Measurements from ENCODE around the gene NOM1. TPM values are rescaled to one million over a fixed set of nuclear protein-coding genes. Genes with fewer than 3 reads are reported as not detected.
"Not testable (repeated sequence)": the region's sequence is repeated elsewhere in the genome, so short reads cannot be mapped to it uniquely, and the experiment has no call there.

Gene NOM1
- polyA plus RNA-seq, 4 donors, result 3.6 to 19.7 (median 7.2) TPM

DNA sequence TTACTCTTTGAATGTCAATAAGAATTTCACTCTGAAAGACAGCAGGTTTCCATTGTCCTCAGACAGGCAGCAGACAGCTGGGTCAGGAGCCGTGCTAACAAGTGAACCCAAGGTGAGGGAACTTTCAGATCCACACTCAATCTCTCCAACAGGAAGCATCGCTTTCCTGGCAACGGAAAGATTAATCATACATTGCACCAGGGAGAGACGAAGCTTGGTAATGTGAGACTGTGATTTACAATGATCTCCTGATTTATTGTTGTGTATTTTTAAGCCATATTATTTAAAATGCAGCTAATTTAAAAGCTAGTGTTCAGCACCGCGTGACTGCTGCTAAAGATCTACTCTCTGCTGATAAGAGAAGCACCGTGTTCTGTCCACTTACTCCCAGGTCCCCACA lies 17.5 kb upstream of the NOM1 start:
- no peaks in the 10 kb centered on the region for H3K36me3 ChIP-seq (ENCODE audit: control insufficient read depth in 3 of 3, insufficient read depth in 2 of 3, low read depth in 1 of 3, low read length in 3 of 3)
- DNase-seq (peak in 1 of 2 donors; percentile 11), FAIRE-seq (no peak)
- H3K4me1 ChIP-seq (ENCODE audit: control insufficient read depth in 3 of 3, insufficient read depth in 2 of 3, low read depth in 1 of 3, low read length in 2 of 3), result no peaks in the 10 kb centered on the region
- no peaks in the 10 kb centered on the region for H3K9me3 ChIP-seq (ENCODE audit: control insufficient read depth in 2 of 2, insufficient read depth in 1 of 2, low read depth in 1 of 2, low read length in 1 of 2)
- H3K27ac ChIP-seq (ENCODE audit: low read depth in 1 of 3, low read length in 2 of 3), result no peak overlapping the region
- H3K4me3 ChIP-seq (ENCODE audit: low read depth in 1 of 3, low read length in 3 of 3), result no peak overlapping the region
- 10 to 22% (median 10%) methylated on average over 7 of the region's 7 CpGs for WGBS, 3 donors
- no peaks in the 10 kb centered on the region for H3K27me3 ChIP-seq (ENCODE audit: control insufficient read depth in 3 of 3, insufficient read depth in 3 of 3, low read length in 3 of 3)

GRCh38 chr7:156935250-156935649 lies 14.3 kb upstream of the NOM1 start:
- Histone ChIP-seq H3K4me3 (ENCODE audit: low read depth in 1 of 3, low read length in 3 of 3) (no peak overlapping the region), H3K4me1 (ENCODE audit: control insufficient read depth in 3 of 3, insufficient read depth in 2 of 3, low read depth in 1 of 3, low read length in 2 of 3) (no peaks in the 10 kb centered on the region), H3K9me3 (ENCODE audit: control insufficient read depth in 2 of 2, insufficient read depth in 1 of 2, low read depth in 1 of 2, low read length in 1 of 2) (no peaks in the 10 kb centered on the region), H3K36me3 (ENCODE audit: control insufficient read depth in 3 of 3, insufficient read depth in 2 of 3, low read depth in 1 of 3, low read length in 3 of 3) (no peaks in the 10 kb centered on the region), H3K27me3 (ENCODE audit: control insufficient read depth in 3 of 3, insufficient read depth in 3 of 3, low read length in 3 of 3) (no peaks in the 10 kb centered on the region), H3K27ac (ENCODE audit: low read depth in 1 of 3, low read length in 2 of 3) (no peak overlapping the region)
- 88 to 90% (median 90%) methylated on average over 7 of the region's 7 CpGs for WGBS, 3 donors
- no peak for FAIRE-seq
- no peak for DNase-seq

DNA sequence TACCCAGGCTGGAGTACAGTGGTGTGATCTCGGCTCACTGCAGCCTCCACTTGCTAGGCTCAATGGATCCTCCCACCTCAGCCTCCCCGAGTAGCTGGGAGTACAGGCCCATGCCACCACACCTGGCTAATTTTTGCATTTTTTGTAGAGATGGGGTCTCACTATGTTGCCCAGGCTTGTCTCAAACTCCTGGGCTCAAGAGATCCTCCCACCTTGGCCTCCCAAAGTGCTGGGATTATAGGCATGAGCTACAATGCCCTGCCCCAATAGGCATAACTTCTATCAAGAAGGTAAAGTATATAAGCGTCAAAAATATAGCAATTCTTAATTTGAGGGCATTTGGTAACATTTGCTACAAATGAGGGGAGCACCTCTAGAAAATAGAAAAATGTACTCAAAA lies 12.7 kb upstream of the NOM1 start:
- not testable (repeated sequence) for H3K4me1 ChIP-seq (ENCODE audit: control insufficient read depth in 3 of 3, insufficient read depth in 2 of 3, low read depth in 1 of 3, low read length in 2 of 3); H3K9me3 ChIP-seq (ENCODE audit: control insufficient read depth in 2 of 2, insufficient read depth in 1 of 2, low read depth in 1 of 2, low read length in 1 of 2); FAIRE-seq; H3K36me3 ChIP-seq (ENCODE audit: control insufficient read depth in 3 of 3, insufficient read depth in 2 of 3, low read depth in 1 of 3, low read length in 3 of 3); H3K27ac ChIP-seq (ENCODE audit: low read depth in 1 of 3, low read length in 2 of 3); H3K4me3 ChIP-seq (ENCODE audit: low read depth in 1 of 3, low read length in 3 of 3); H3K27me3 ChIP-seq (ENCODE audit: control insufficient read depth in 3 of 3, insufficient read depth in 3 of 3, low read length in 3 of 3); DNase-seq
- 93 to 96% (median 95%) methylated on average over 3 of the region's 3 CpGs for WGBS, 3 donors

GRCh38 chr7:156940421-156941122 lies 8.9 kb upstream of the NOM1 start:
- Histone ChIP-seq H3K4me1 (ENCODE audit: control insufficient read depth in 3 of 3, insufficient read depth in 2 of 3, low read depth in 1 of 3, low read length in 2 of 3) (no peaks in the 10 kb centered on the region), H3K36me3 (ENCODE audit: control insufficient read depth in 3 of 3, insufficient read depth in 2 of 3, low read depth in 1 of 3, low read length in 3 of 3) (no peaks in the 10 kb centered on the region), H3K9me3 (ENCODE audit: control insufficient read depth in 2 of 2, insufficient read depth in 1 of 2, low read depth in 1 of 2, low read length in 1 of 2) (peaks cover 0 to 7% of the 10 kb centered on the region in 2 donors), H3K4me3 (ENCODE audit: low read depth in 1 of 3, low read length in 3 of 3) (no peak overlapping the region), H3K27me3 (ENCODE audit: control insufficient read depth in 3 of 3, insufficient read depth in 3 of 3, low read length in 3 of 3) (peaks cover 0 to 30% (median 23%) of the 10 kb centered on the region in 3 donors), H3K27ac (ENCODE audit: low read depth in 1 of 3, low read length in 2 of 3) (no peak overlapping the region)
- FAIRE-seq, result no peak
- WGBS, 3 donors, result 95 to 97% (median 97%) methylated on average over 48 to 57 of the region's 57 CpGs
- DNase-seq, result no peak

DNA sequence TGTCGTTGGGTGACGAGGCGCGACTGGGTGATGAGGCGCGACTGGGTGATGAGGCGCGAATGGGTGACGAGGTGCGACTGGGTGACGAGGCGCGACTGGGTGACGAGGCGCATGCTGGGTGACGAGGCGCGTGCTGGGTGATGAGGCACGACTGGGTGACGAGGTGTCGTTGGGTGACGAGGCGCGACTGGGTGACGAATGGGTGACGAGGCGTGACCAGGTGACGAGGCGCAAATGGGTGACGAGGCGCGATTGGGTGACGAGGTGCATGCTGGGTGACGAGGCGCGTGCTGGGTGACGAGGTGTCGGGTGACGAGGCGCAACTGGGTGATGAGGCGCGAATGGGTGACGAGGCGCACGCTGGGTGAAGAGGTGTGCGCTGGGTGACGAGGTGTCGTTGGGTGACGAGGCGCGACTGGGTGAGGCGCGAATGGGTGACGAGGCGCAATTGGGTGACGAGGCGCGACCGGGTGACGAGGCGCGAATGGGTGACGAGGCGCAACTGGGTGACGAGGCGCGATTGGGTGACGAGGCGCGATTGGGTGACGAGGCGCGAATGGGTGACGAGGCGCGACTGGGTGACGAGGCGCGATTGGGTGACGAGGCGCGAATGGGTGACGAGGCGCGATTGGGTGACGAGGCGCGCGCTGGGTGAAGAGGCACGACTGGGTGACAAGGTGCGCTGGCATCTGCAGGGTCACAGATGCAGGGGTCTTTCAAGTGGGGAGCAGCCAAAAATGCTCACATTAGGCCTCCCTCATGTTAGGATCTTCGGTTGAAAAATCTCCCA lies 7.9 kb upstream of the NOM1 start:
- H3K4me1 ChIP-seq (ENCODE audit: control insufficient read depth in 3 of 3, insufficient read depth in 2 of 3, low read depth in 1 of 3, low read length in 2 of 3), result no peaks in the 10 kb centered on the region
- H3K27ac ChIP-seq (ENCODE audit: low read depth in 1 of 3, low read length in 2 of 3), result no peak overlapping the region
- H3K27me3 ChIP-seq (ENCODE audit: control insufficient read depth in 3 of 3, insufficient read depth in 3 of 3, low read length in 3 of 3), result peaks cover 0 to 30% (median 23%) of the 10 kb centered on the region in 3 donors
- H3K4me3 ChIP-seq (ENCODE audit: low read depth in 1 of 3, low read length in 3 of 3), result no peak overlapping the region
- H3K36me3 ChIP-seq (ENCODE audit: control insufficient read depth in 3 of 3, insufficient read depth in 2 of 3, low read depth in 1 of 3, low read length in 3 of 3), result no peaks in the 10 kb centered on the region
- DNase-seq (no peak), FAIRE-seq (no peak)
- peaks cover 0 to 7% of the 10 kb centered on the region in 2 donors for H3K9me3 ChIP-seq (ENCODE audit: control insufficient read depth in 2 of 2, insufficient read depth in 1 of 2, low read depth in 1 of 2, low read length in 1 of 2)
- 96 to 98% (median 97%) methylated on average over 73 to 92 of the region's 92 CpGs for WGBS, 3 donors

- Histone ChIP-seq H3K9me3 (ENCODE audit: control insufficient read depth in 2 of 2, insufficient read depth in 1 of 2, low read depth in 1 of 2, low read length in 1 of 2) (peaks cover 0 to 7% of the 10 kb centered on the region in 2 donors), H3K27me3 (ENCODE audit: control insufficient read depth in 3 of 3, insufficient read depth in 3 of 3, low read length in 3 of 3) (peaks cover 0 to 30% (median 23%) of the 10 kb centered on the region in 3 donors), H3K36me3 (ENCODE audit: control insufficient read depth in 3 of 3, insufficient read depth in 2 of 3, low read depth in 1 of 3, low read length in 3 of 3) (no peaks in the 10 kb centered on the region), H3K4me3 (ENCODE audit: low read depth in 1 of 3, low read length in 3 of 3) (no peak overlapping the region), H3K4me1 (ENCODE audit: control insufficient read depth in 3 of 3, insufficient read depth in 2 of 3, low read depth in 1 of 3, low read length in 2 of 3) (no peaks in the 10 kb centered on the region), H3K27ac (ENCODE audit: low read depth in 1 of 3, low read length in 2 of 3) (no peak overlapping the region)
- DNase-seq, result peak in 1 of 2 donors; percentile 24
- no peak for FAIRE-seq
- WGBS, 3 donors, result 39 to 51% (median 49%) methylated on average over 22 to 24 of the region's 24 CpGs
These were observed 6.8 kb upstream of the NOM1 start for GRCh38 chr7:156942708-156943090.

GRCh38 chr7:156943091-156944041 lies 6.1 kb upstream of the NOM1 start:
- Histone ChIP-seq H3K36me3 (ENCODE audit: control insufficient read depth in 3 of 3, insufficient read depth in 2 of 3, low read depth in 1 of 3, low read length in 3 of 3) (no peaks in the 10 kb centered on the region), H3K4me1 (ENCODE audit: control insufficient read depth in 3 of 3, insufficient read depth in 2 of 3, low read depth in 1 of 3, low read length in 2 of 3) (no peaks in the 10 kb centered on the region), H3K27me3 (ENCODE audit: control insufficient read depth in 3 of 3, insufficient read depth in 3 of 3, low read length in 3 of 3) (peaks cover 0 to 30% (median 23%) of the 10 kb centered on the region in 3 donors), H3K27ac (ENCODE audit: low read depth in 1 of 3, low read length in 2 of 3) (no peak overlapping the region), H3K9me3 (ENCODE audit: control insufficient read depth in 2 of 2, insufficient read depth in 1 of 2, low read depth in 1 of 2, low read length in 1 of 2) (peaks cover 0 to 7% of the 10 kb centered on the region in 2 donors), H3K4me3 (ENCODE audit: low read depth in 1 of 3, low read length in 3 of 3) (no peak overlapping the region)
- WGBS, 3 donors, result 29 to 39% (median 32%) methylated on average over 35 to 36 of the region's 36 CpGs
- FAIRE-seq (no peak), DNase-seq (peak in 1 of 2 donors; percentile 15)

- Histone ChIP-seq H3K27me3 (ENCODE audit: control insufficient read depth in 3 of 3, insufficient read depth in 3 of 3, low read length in 3 of 3) (peaks cover 0 to 33% (median 23%) of the 10 kb centered on the region in 3 donors), H3K4me3 (ENCODE audit: low read depth in 1 of 3, low read length in 3 of 3) (no peak overlapping the region)
- no peak for FAIRE-seq
These were observed 4.6 kb upstream of the NOM1 start for GRCh38 chr7:156944876-156945275.

More at GRCh38 chr7:156944876-156945275, 4.6 kb upstream of the NOM1 start:
- H3K27ac ChIP-seq (ENCODE audit: low read depth in 1 of 3, low read length in 2 of 3), result no peak overlapping the region
- H3K4me1 ChIP-seq (ENCODE audit: control insufficient read depth in 3 of 3, insufficient read depth in 2 of 3, low read depth in 1 of 3, low read length in 2 of 3), result no peaks in the 10 kb centered on the region
- no peak for DNase-seq
- H3K36me3 ChIP-seq (ENCODE audit: control insufficient read depth in 3 of 3, insufficient read depth in 2 of 3, low read depth in 1 of 3, low read length in 3 of 3), result no peaks in the 10 kb centered on the region
- peaks cover 0 to 7% of the 10 kb centered on the region in 2 donors for H3K9me3 ChIP-seq (ENCODE audit: control insufficient read depth in 2 of 2, insufficient read depth in 1 of 2, low read depth in 1 of 2, low read length in 1 of 2)
- WGBS, 3 donors, result 58 to 65% (median 64%) methylated on average over 8 to 9 of the region's 9 CpGs

Data from small intestine (tissue), 7 donors.